H1 (cell line): Measurements from ENCODE around the gene ZNF486. TPM values are rescaled to one million over a fixed set of nuclear protein-coding genes. Genes with fewer than 3 reads are reported as not detected.

ENCODE experiments used
- CTCF ChIA-PET: fragments of 300-600 bp; sonication (Branson Sonifier 250); formaldehyde crosslinking; loops from one replicate; lab custom pipeline; 2021; ENCODE audit not compliant: partially characterized antibody; lab: Charles Lee
- POLR2A ChIA-PET: fragments of 300-600 bp; sonication (Branson Sonifier 250); formaldehyde crosslinking; loops from one replicate; lab custom pipeline; 2021; ENCODE audit warnings: inconsistent platforms; ENCODE audit not compliant: partially characterized antibody; lab: Charles Lee
- DNase-seq, 2 experiments: peaks; one replicate each; pipeline versions ENCODE4 v3.0.0 to v3.0.0-alpha.2; 2010 to 2022; ENCODE audit warnings: low spot score in 2 of 2, low read depth in 1 of 2, mixed read lengths in 1 of 2
- FAIRE-seq: peaks from 2 replicates; lab custom pipeline; 2011; peaks lifted over from hg19 to GRCh38; lab: Jason Lieb, UNC
- H2AFZ ChIP-seq: 2 replicates; pipeline ENCODE4 v1.8.1; 2012; ENCODE audit warnings: low read length, inconsistent platforms
- H2AK5ac ChIP-seq: 2 replicates; pipeline ENCODE4 v1.6.1; 2013; ENCODE audit warnings: low read depth, low read length
- H2BK120ac ChIP-seq: replicated peaks from 2 replicates; pipeline ENCODE3; 2013; ENCODE audit warnings: low read depth, low read length, inconsistent platforms
- H2BK12ac ChIP-seq: 2 replicates; pipeline ENCODE4 v1.6.1; 2013; ENCODE audit warnings: low read depth, low read length
- H2BK15ac ChIP-seq: 2 replicates; pipeline ENCODE4 v1.6.1; 2013; ENCODE audit warnings: low read length
- H2BK20ac ChIP-seq: 2 replicates; pipeline ENCODE4 v1.6.1; 2013; ENCODE audit warnings: low read length
- H2BK5ac ChIP-seq: 2 replicates; pipeline ENCODE4 v1.6.1; 2013; ENCODE audit warnings: low read depth, low read length
- H3K14ac ChIP-seq: 2 replicates; pipeline ENCODE4 v1.6.1; 2013; ENCODE audit warnings: inconsistent platforms; ENCODE audit not compliant: insufficient read length
- H3K18ac ChIP-seq: 2 replicates; pipeline ENCODE4 v1.6.1; 2013; ENCODE audit warnings: low read length; ENCODE audit errors: extremely low read depth
- H3K23ac ChIP-seq: 2 replicates; pipeline ENCODE4 v1.6.1; 2013; ENCODE audit warnings: inconsistent platforms; ENCODE audit not compliant: insufficient read length
- H3K23me2 ChIP-seq: 2 replicates; pipeline ENCODE4 v1.6.1; 2013; ENCODE audit warnings: low read depth, low read length
- H3K27ac ChIP-seq: 2 replicates; pipeline ENCODE4 v1.6.1; 2011; ENCODE audit warnings: low read depth, low read length, inconsistent platforms
- H3K27me3 ChIP-seq, 4 experiments: replicated peaks in 1 of 4; 1 replicate in 1 of 4; 2 replicates in 3 of 4; pipeline versions ENCODE4 v1.6.1 to v1.8.1; 2011 to 2013; ENCODE audit warnings: low read length in 3 of 4, mild to moderate bottlenecking in 3 of 4, inconsistent platforms in 2 of 4, mixed read lengths in 2 of 4, moderate library complexity in 1 of 4; ENCODE audit not compliant: control insufficient read depth in 3 of 4, insufficient read depth in 3 of 4; ENCODE audit errors: extremely low read depth in 1 of 4
- H3K36me3 ChIP-seq, 4 experiments: 2 replicates each; pipeline versions ENCODE4 v1.6.1 to v1.8.1; 2011 to 2013; ENCODE audit warnings: mild to moderate bottlenecking in 4 of 4, low read length in 3 of 4, moderate library complexity in 2 of 4, control low read depth in 1 of 4, inconsistent platforms in 1 of 4; ENCODE audit not compliant: insufficient read depth in 4 of 4, control insufficient read depth in 2 of 4
- H3K4ac ChIP-seq: replicated peaks from 2 replicates; pipeline ENCODE3; 2013; ENCODE audit warnings: low read length, low read depth, mixed read lengths, inconsistent platforms; ENCODE audit not compliant: insufficient read length
- H3K4me1 ChIP-seq, 4 experiments: replicated peaks in 1 of 4; 1 replicate in 1 of 4; 2 replicates in 3 of 4; pipeline versions ENCODE4 v1.6.1 to v1.8.1; 2011 to 2013; ENCODE audit warnings: low read length in 3 of 4, inconsistent platforms in 2 of 4, mixed read lengths in 1 of 4; ENCODE audit not compliant: insufficient read depth in 4 of 4, control insufficient read depth in 3 of 4
- H3K4me2 ChIP-seq, 2 experiments: 2 replicates each; pipeline versions ENCODE4 v1.6.1 to v1.8.1; 2011 to 2013; ENCODE audit warnings: low read depth in 2 of 2, low read length in 2 of 2, control low read depth in 1 of 2, inconsistent platforms in 1 of 2, mild to moderate bottlenecking in 1 of 2; ENCODE audit not compliant: insufficient read depth in 1 of 2
- H3K4me3 ChIP-seq, 4 experiments: fragments of 200-600, 300-600 bp in 1 of 4; sonication (generic), shearing (Covaris generic), sonication (Bioruptor Twin) in 1 of 4; 2 replicates each; pipeline versions ENCODE4 v1.5.1 to v1.8.1; 2011 to 2016; ENCODE audit warnings: low read length in 4 of 4, low read depth in 3 of 4, control low read depth in 2 of 4, inconsistent platforms in 2 of 4, mild to moderate bottlenecking in 2 of 4, mixed read lengths in 1 of 4, moderate library complexity in 1 of 4; ENCODE audit not compliant: insufficient read depth in 2 of 4; ENCODE audit errors: extremely low read depth in 1 of 4
- H3K56ac ChIP-seq: replicated peaks from 2 replicates; pipeline ENCODE3; 2013; ENCODE audit warnings: low read depth, mild to moderate bottlenecking, mixed read lengths, low read length, inconsistent platforms; ENCODE audit not compliant: insufficient read length
- H3K79me1 ChIP-seq: 2 replicates; pipeline ENCODE4 v1.6.1; 2013; ENCODE audit warnings: low read depth, low read length, control low read depth
- H3K79me2 ChIP-seq, 2 experiments: 2 replicates each; pipeline versions ENCODE4 v1.6.1 to v1.8.1; 2012 to 2013; ENCODE audit warnings: low read length in 2 of 2, mild to moderate bottlenecking in 2 of 2, inconsistent platforms in 1 of 2; ENCODE audit not compliant: insufficient read depth in 2 of 2, control insufficient read depth in 1 of 2
- H3K9ac ChIP-seq, 4 experiments: replicated peaks in 1 of 4; 1 replicate in 1 of 4; 2 replicates in 3 of 4; pipeline versions ENCODE4 v1.6.1 to v1.8.1; 2011 to 2013; ENCODE audit warnings: low read depth in 3 of 4, low read length in 3 of 4, control low read depth in 2 of 4, mild to moderate bottlenecking in 2 of 4, moderate library complexity in 2 of 4, inconsistent platforms in 1 of 4; ENCODE audit errors: extremely low read depth in 1 of 4
- H3K9me3 ChIP-seq, 2 experiments: 2 replicates each; pipeline versions ENCODE4 v1.6.1 to v1.8.1; 2012 to 2013; ENCODE audit warnings: mild to moderate bottlenecking in 2 of 2, moderate library complexity in 2 of 2, control low read depth in 1 of 2, inconsistent platforms in 1 of 2, low read depth in 1 of 2, low read length in 1 of 2, mixed read lengths in 1 of 2; ENCODE audit not compliant: insufficient read depth in 2 of 2
- H4K20me1 ChIP-seq, 2 experiments: replicated peaks in 1 of 2; 2 replicates each; pipeline versions ENCODE3 to v1.8.1; 2011 to 2013; ENCODE audit warnings: inconsistent platforms in 2 of 2, low read length in 2 of 2, mild to moderate bottlenecking in 1 of 2; ENCODE audit not compliant: insufficient read depth in 2 of 2, control insufficient read depth in 1 of 2
- H4K5ac ChIP-seq: 2 replicates; pipeline ENCODE4 v1.6.1; 2013; ENCODE audit warnings: low read length, low read depth, mixed read lengths, inconsistent platforms; ENCODE audit not compliant: insufficient read length
- H4K8ac ChIP-seq: 2 replicates; pipeline ENCODE4 v1.8.0; 2013; ENCODE audit warnings: mild to moderate bottlenecking, moderate library complexity, low read length, inconsistent platforms; ENCODE audit not compliant: insufficient read depth; ENCODE audit errors: extremely low read depth
- H4K91ac ChIP-seq: replicated peaks from 2 replicates; pipeline ENCODE3; 2013; ENCODE audit warnings: low read length, mixed read lengths, inconsistent platforms; ENCODE audit not compliant: insufficient read length
- BACH1 ChIP-seq: IDR thresholded peaks from 2 replicates; pipeline ENCODE4 v1.6.1; 2012; ENCODE audit warnings: low read length, improper control_type of control experiment
- CBX8 ChIP-seq: fragments of 300-800, 300-1000 bp; sonication (generic); IDR thresholded peaks from 2 replicates; pipeline ENCODE4 v1.7.1; 2016; ENCODE audit warnings: low read depth, low read length, borderline replicate concordance
- EGR1 ChIP-seq: IDR thresholded peaks from 2 replicates; pipeline ENCODE4 v1.6.1; 2011; ENCODE audit warnings: low read depth, low read length, borderline replicate concordance
- POU5F1 ChIP-seq: IDR thresholded peaks from 2 replicates; pipeline ENCODE4 v1.6.1; 2011; ENCODE audit warnings: low read depth, mild to moderate bottlenecking, low read length, moderate library complexity
- RNF2 ChIP-seq: fragments of 200-900, 300-1000 bp; sonication (generic); IDR thresholded peaks from 2 replicates; pipeline ENCODE4 v1.7.1; 2016; ENCODE audit warnings: borderline replicate concordance, low read depth, mild to moderate bottlenecking, antibody characterized with exemption, low read length; ENCODE audit not compliant: poor library complexity, severe bottlenecking; ENCODE audit errors: missing control alignments
- SIRT6 ChIP-seq: IDR thresholded peaks from one replicate; pipeline ENCODE4 v1.7.1; 2012; ENCODE audit warnings: low read length, inconsistent platforms
- SIX5 ChIP-seq: IDR thresholded peaks from 2 replicates; pipeline ENCODE4 v1.6.1; 2011; ENCODE audit warnings: mild to moderate bottlenecking, low read depth, low read length
- TAF7 ChIP-seq: optimal IDR thresholded peaks from 2 replicates; pipeline ENCODE3; 2011; ENCODE audit warnings: low read depth, mild to moderate bottlenecking, inconsistent platforms, low read length, moderate library complexity, borderline replicate concordance
- YY1 ChIP-seq: IDR thresholded peaks from 2 replicates; pipeline ENCODE4 v1.6.1; 2011; ENCODE audit warnings: low read depth, mild to moderate bottlenecking, low read length
- polyA plus RNA-seq, 7 experiments: library from polyadenylated mRNA; depleted of rRNA in 3 of 7; stranded (reverse) in 5 of 7; unstranded in 2 of 7; fragments of >200 nt in 5 of 7; fragments of 200-250 nt in 2 of 7; gene quantifications; 1 replicate in 5 of 7; 2 replicates in 1 of 7; 4 replicates in 1 of 7; pipeline versions ENCODE4 v1.2.1 to v1.2.3, GENCODE V29; 2011 to 2013; ENCODE audit warnings: missing spikeins in 2 of 7, mixed read lengths in 2 of 7
- total RNA-seq: library from RNA; stranded (reverse); fragmentation: NEBNext Ultra II Directional; extraction: Animal tissue kit (Norgen Biotek cat#: 25700); gene quantifications from 2 replicates; pipeline ENCODE4 v1.2.1, GENCODE V29; 2021
- TF ChIP-seq, protein P1 (sequence below): IDR thresholded peaks from 2 replicates; pipeline ENCODE4 v1.6.1; 2011; ENCODE audit warnings: low read depth, mild to moderate bottlenecking, low read length; ENCODE audit not compliant: insufficient read depth
- TF ChIP-seq, protein P2 (sequence below): IDR thresholded peaks from 2 replicates; pipeline ENCODE4 v1.6.1; 2012; ENCODE audit warnings: low read length, inconsistent platforms
- TF ChIP-seq, protein P3 (sequence below): IDR thresholded peaks from 2 replicates; pipeline ENCODE4 v1.6.1; 2012; ENCODE audit warnings: inconsistent platforms

The ZNF486 gene
- total and polyA plus RNA-seq, 2 of the 8 experiments (the other 6 are each of a cell fraction or from before 2014, with no cell fraction given): 10.7 to 23.4 TPM

DNA sequence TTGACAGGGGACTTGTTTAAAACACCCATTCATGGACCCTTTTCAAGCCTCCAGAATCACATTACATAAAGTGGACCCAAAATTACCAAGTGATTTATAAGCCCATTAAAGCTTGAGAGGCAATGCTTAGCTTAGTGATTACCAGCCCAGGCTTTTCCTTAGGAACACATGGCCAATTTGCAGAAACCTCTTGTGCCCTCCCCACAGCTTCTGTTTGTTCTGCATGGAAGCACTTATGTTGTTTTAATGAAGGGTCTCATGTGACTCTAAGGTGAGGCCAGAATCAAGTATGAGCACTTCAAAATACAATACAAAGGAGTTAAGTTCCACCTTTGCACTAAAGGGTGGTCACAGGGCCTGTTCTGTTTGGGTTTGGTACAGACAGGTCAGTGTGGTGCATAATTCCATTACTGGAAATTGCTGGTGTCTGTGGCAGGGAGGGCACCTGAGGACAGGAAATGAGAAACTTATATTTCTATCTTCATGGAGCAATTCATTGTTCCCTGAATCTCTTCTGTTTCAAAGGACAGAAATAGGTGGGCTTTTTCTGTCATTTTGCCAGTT is 15.3 kb downstream of the ZNF486 start:
- Histone ChIP-seq H3K27ac (no peak overlapping the region), H2BK12ac (no peak overlapping the region), H3K56ac (no peak overlapping the region), H2AFZ (no peak overlapping the region), H3K4me3 (no peak overlapping the region), H3K36me3 (peaks cover 0 to 27% (median 11%) of the 10 kb centered on the region in 4 experiments; a peak in 4 of 8 replicates), H3K4me2 (no peak overlapping the region), H3K4me1 (no peaks in the 10 kb centered on the region), H3K23me2 (no peaks in the 10 kb centered on the region), H3K23ac (no peak overlapping the region), H4K8ac (no peak overlapping the region), H4K91ac (no peak overlapping the region), H3K4ac (no peak overlapping the region), H4K5ac (no peak overlapping the region), H3K9ac (no peak overlapping the region), H3K27me3 (no peaks in the 10 kb centered on the region), H2BK120ac (no peak overlapping the region), H2BK5ac (no peak overlapping the region), H4K20me1 (no peaks in the 10 kb centered on the region), H2BK15ac (no peak overlapping the region), H3K18ac (no peak overlapping the region), H2BK20ac (no peak overlapping the region), H3K79me1 (no peaks in the 10 kb centered on the region), H2AK5ac (no peak overlapping the region), H3K14ac (no peak overlapping the region), H3K79me2 (peaks cover 0 to 10% of the 10 kb centered on the region in 2 experiments; a peak in 2 of 4 replicates), H3K9me3 (no peaks in the 10 kb centered on the region; a peak in 2 of 4 replicates)
- CTCF ChIA-PET: interaction anchor here (0.6 to 2.6 kb wide), 2 partner anchors 10 to 185 kb away, joined by 3 to 6 read pairs; no protein-coding TSS in a partner anchor
- FAIRE-seq: no peak
- DNase-seq: no peak
- POLR2A ChIA-PET: interaction anchor here (1.9 to 3.8 kb wide), 4 partner anchors 11 to 29 kb away, joined by 4 to 19 read pairs (median 12); partner anchors contain the start of gene ZNF486
- TF ChIP-seq RNF2: no peak
- TF ChIP-seq BACH1: no peak
- no peak for TF ChIP-seq POU5F1
- TF ChIP-seq, protein P1, sequence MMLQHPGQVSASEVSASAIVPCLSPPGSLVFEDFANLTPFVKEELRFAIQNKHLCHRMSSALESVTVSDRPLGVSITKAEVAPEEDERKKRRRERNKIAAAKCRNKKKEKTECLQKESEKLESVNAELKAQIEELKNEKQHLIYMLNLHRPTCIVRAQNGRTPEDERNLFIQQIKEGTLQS: no peak
- no peak for TF ChIP-seq TAF7
- TF ChIP-seq CBX8: no peak
- TF ChIP-seq, protein P2, sequence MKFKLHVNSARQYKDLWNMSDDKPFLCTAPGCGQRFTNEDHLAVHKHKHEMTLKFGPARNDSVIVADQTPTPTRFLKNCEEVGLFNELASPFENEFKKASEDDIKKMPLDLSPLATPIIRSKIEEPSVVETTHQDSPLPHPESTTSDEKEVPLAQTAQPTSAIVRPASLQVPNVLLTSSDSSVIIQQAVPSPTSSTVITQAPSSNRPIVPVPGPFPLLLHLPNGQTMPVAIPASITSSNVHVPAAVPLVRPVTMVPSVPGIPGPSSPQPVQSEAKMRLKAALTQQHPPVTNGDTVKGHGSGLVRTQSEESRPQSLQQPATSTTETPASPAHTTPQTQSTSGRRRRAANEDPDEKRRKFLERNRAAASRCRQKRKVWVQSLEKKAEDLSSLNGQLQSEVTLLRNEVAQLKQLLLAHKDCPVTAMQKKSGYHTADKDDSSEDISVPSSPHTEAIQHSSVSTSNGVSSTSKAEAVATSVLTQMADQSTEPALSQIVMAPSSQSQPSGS: no peak
- no peak for TF ChIP-seq EGR1
- TF ChIP-seq SIRT6: no peak
- TF ChIP-seq SIX5: no peak
- TF ChIP-seq, protein P3, sequence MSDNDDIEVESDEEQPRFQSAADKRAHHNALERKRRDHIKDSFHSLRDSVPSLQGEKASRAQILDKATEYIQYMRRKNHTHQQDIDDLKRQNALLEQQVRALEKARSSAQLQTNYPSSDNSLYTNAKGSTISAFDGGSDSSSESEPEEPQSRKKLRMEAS: no peak
- no peak for TF ChIP-seq YY1
